Keratinocyte (primary cell): ENCODE measurements around the gene SNRPA1. TPM values are rescaled to one million over a fixed set of nuclear protein-coding genes. Genes with fewer than 3 reads are reported as not detected.
A peak's percentile ranks its signal among the peaks of the same experiment; 100 is the strongest.

Experiments
- DNase-seq: peaks from one replicate; pipeline ENCODE4 v3.0.0-alpha.2; 2011; ENCODE audit warnings: low read depth, missing footprints, low spot score
- FAIRE-seq: peaks from 2 replicates; lab custom pipeline; 2011; peaks lifted over from hg19 to GRCh38; lab: Jason Lieb, UNC
- H2AFZ ChIP-seq: 2 replicates; pipeline ENCODE4 v1.6.0; 2012; ENCODE audit warnings: low read length, control low read depth, inconsistent platforms; ENCODE audit not compliant: control insufficient read depth
- H3K27ac ChIP-seq: 2 replicates; pipeline ENCODE4 v1.5.1; 2011; ENCODE audit warnings: low read length; ENCODE audit not compliant: control insufficient read depth, insufficient read depth
- H3K27me3 ChIP-seq: 3 replicates; pipeline ENCODE4 v1.6.0; 2011; ENCODE audit warnings: low read length; ENCODE audit not compliant: control insufficient read depth, insufficient read depth; ENCODE audit errors: extremely low read depth
- H3K36me3 ChIP-seq, 2 experiments: 2 replicates in 1 of 2; 3 replicates in 1 of 2; pipeline ENCODE4 v1.5.1; 2011; ENCODE audit warnings: low read length in 2 of 2, mild to moderate bottlenecking in 1 of 2; ENCODE audit not compliant: control insufficient read depth in 2 of 2, insufficient read depth in 2 of 2; ENCODE audit errors: extremely low read depth in 1 of 2
- H3K4me1 ChIP-seq: 3 replicates; pipeline ENCODE4 v1.5.1; 2011; ENCODE audit warnings: low read length; ENCODE audit not compliant: control insufficient read depth, insufficient read depth; ENCODE audit errors: extremely low read depth
- H3K4me2 ChIP-seq: 3 replicates; pipeline ENCODE4 v1.6.0; 2011; ENCODE audit warnings: low read depth, low read length; ENCODE audit not compliant: control insufficient read depth, insufficient read depth; ENCODE audit errors: extremely low read depth
- H3K4me3 ChIP-seq, 3 experiments: fragments of 200-600 bp in 1 of 3; sonication (generic) in 1 of 3; 2 replicates in 2 of 3; 3 replicates in 1 of 3; pipeline ENCODE4 v1.5.1; 2011 to 2016; ENCODE audit warnings: low read length in 3 of 3, mild to moderate bottlenecking in 3 of 3, control low read depth in 2 of 3, inconsistent platforms in 1 of 3, low read depth in 1 of 3, mixed read lengths in 1 of 3, mixed run types in 1 of 3, moderate library complexity in 1 of 3; ENCODE audit not compliant: control insufficient read depth in 2 of 3, insufficient read depth in 2 of 3; ENCODE audit errors: extremely low read depth in 1 of 3
- H3K79me2 ChIP-seq: 2 replicates; pipeline ENCODE4 v1.6.0; 2012; ENCODE audit warnings: low read length; ENCODE audit not compliant: control insufficient read depth, insufficient read depth
- H3K9ac ChIP-seq: 3 replicates; pipeline ENCODE4 v1.6.0; 2011; ENCODE audit warnings: low read length; ENCODE audit not compliant: control insufficient read depth, insufficient read depth; ENCODE audit errors: extremely low read depth
- H3K9me1 ChIP-seq: 3 replicates; pipeline ENCODE4 v1.6.0; 2011; ENCODE audit warnings: low read length; ENCODE audit not compliant: control insufficient read depth, insufficient read depth; ENCODE audit errors: extremely low read depth
- H3K9me3 ChIP-seq: 2 replicates; pipeline ENCODE4 v1.5.1; 2012; ENCODE audit warnings: low read depth, low read length; ENCODE audit not compliant: control insufficient read depth
- H4K20me1 ChIP-seq: 3 replicates; pipeline ENCODE4 v1.6.0; 2011; ENCODE audit warnings: low read length; ENCODE audit not compliant: control insufficient read depth, insufficient read depth; ENCODE audit errors: extremely low read depth
- CTCF ChIP-seq, 3 experiments: IDR thresholded peaks in 1 of 3; conservative IDR thresholded peaks in 1 of 3; optimal IDR thresholded peaks in 1 of 3; 2 replicates in 2 of 3; 3 replicates in 1 of 3; pipeline versions ENCODE3 to v1.5.1; 2011; ENCODE audit warnings: low read length in 3 of 3, mild to moderate bottlenecking in 3 of 3, moderate library complexity in 2 of 3, control low read depth in 1 of 3, inconsistent platforms in 1 of 3; ENCODE audit not compliant: insufficient read depth in 2 of 3; ENCODE audit errors: extremely low read depth in 1 of 3
- EZH2 ChIP-seq: IDR thresholded peaks from one replicate; pipeline ENCODE4 v1.6.1; 2012; ENCODE audit warnings: inconsistent platforms, mild to moderate bottlenecking, low read length, moderate library complexity
- dilution Hi-C: fragments of 300-500 bp; cut with MboI; formaldehyde crosslinking; loops from one replicate; pipeline ENCODE4 v1.7.0; 2020; ENCODE audit warnings: low sequenced_read_pairs; ENCODE audit not compliant: extremely low pct_ligation_motif_present
- polyA plus RNA-seq, 5 experiments: library from polyadenylated mRNA; depleted of rRNA in 3 of 5; stranded (reverse) in 3 of 5; stranded (forward) in 1 of 5; unstranded in 1 of 5; fragments of >200 nt; gene quantifications; 1 replicate in 1 of 5; 2 replicates in 3 of 5; 3 replicates in 1 of 5; pipeline versions ENCODE4 v1.2.1 to v1.2.3, GENCODE V29; 2011 to 2012; ENCODE audit warnings: missing spikeins in 2 of 5, low read depth in 1 of 5, low replicate concordance in 1 of 5

SNRPA1 gene
- polyA plus RNA-seq, 1 donor (not counting 4 experiments of a cell fraction or from before 2014, with no cell fraction given) = 106 TPM

GRCh38 chr15:101250341-101250831, 44.7 kb downstream of the SNRPA1 start:
- H2AFZ ChIP-seq = no peak overlapping the region

DNA sequence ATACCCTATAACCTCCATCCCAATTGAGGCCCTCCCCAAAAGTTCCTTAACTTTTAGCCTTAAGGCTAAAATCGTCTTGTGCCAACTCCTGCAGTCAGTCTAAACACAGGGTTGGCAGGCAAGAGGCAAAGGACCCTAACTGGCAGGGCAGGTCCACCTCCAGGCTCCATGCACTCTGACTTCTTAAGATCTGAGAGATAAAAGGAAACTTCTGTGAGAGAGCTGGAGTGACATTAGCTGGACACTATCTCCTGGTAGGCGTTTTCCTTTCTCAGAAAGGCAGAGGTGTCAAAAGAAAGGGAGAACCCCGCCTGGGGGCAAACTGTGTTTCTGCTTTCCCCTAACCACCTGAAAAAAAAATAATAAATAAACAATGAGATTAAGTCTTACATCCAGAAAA, 46.8 kb downstream of the SNRPA1 start:
- Histone ChIP-seq H3K79me2 (peaks cover 80% of the 10 kb centered on the region), H3K27me3 (no peaks in the 10 kb centered on the region), H3K27ac (no peak overlapping the region), H4K20me1 (peaks cover 17% of the 10 kb centered on the region), H3K36me3 (peaks cover 0 to 7% of the 10 kb centered on the region in 2 experiments), H3K4me3 (no peak overlapping the region), H3K4me2 (no peak overlapping the region), H2AFZ (no peak overlapping the region), H3K9me3 (no peaks in the 10 kb centered on the region), H3K9ac (no peak overlapping the region), H3K4me1 (peaks cover 43% of the 10 kb centered on the region), H3K9me1 (peaks cover 4% of the 10 kb centered on the region)
- TF ChIP-seq CTCF (optimal IDR thresholded peaks at IDR 0.05 in 1 of 3, IDR thresholded peaks at IDR 0.05 in 1 of 3, conservative IDR thresholded peaks at IDR 0.05 in 1 of 3; ENCODE audit: extremely low read depth in 1 of 3, insufficient read depth in 2 of 3, low read length in 3 of 3) (no peak), EZH2 (no peak)
- dilution Hi-C loops = no loop called here
- FAIRE-seq = no peak
- no peak for DNase-seq

More at GRCh38 chr15:101250341-101250831, 44.7 kb downstream of the SNRPA1 start:
- Histone ChIP-seq H3K4me2 (peak overlapping the region; percentile 98), H3K9ac (peak overlapping the region; percentile 82), H3K9me1 (peaks cover under 1% of the 10 kb centered on the region), H3K27ac (peak overlapping the region; percentile 67), H4K20me1 (peaks cover 9% of the 10 kb centered on the region), H3K9me3 (no peaks in the 10 kb centered on the region), H3K4me3 (peak overlapping the region; percentile 67 to 87 (median 75)), H3K4me1 (peaks cover 30% of the 10 kb centered on the region), H3K27me3 (no peaks in the 10 kb centered on the region), H3K79me2 (peaks cover 59% of the 10 kb centered on the region), H3K36me3 (peaks cover 0 to 7% of the 10 kb centered on the region in 2 experiments)
- no peak for DNase-seq
- dilution Hi-C loops = no loop called here
- TF ChIP-seq CTCF (optimal IDR thresholded peaks at IDR 0.05 in 1 of 3, IDR thresholded peaks at IDR 0.05 in 1 of 3, conservative IDR thresholded peaks at IDR 0.05 in 1 of 3; ENCODE audit: extremely low read depth in 1 of 3, insufficient read depth in 2 of 3, low read length in 3 of 3) (peak in 1 of 3 experiments; percentile 12), EZH2 (no peak)
- peak; percentile 75 for FAIRE-seq
